KMS-11 (cell line): ENCODE measurements around the gene TSHZ3.

ENCODE experiments used
- H2AFZ ChIP-seq: fragments of 200-600 bp; sonication (generic); 2 replicates; pipeline ENCODE4 v1.6.1; 2016; ENCODE audit warnings: antibody characterized with exemption, mixed run types, low read depth
- H3K27ac ChIP-seq: fragments of 200-600 bp; sonication (generic); 2 replicates; pipeline ENCODE4 v1.6.1; 2016; ENCODE audit warnings: mild to moderate bottlenecking, mixed run types
- H3K27me3 ChIP-seq: fragments of 200-600 bp; sonication (generic); 2 replicates; pipeline ENCODE4 v1.6.1; 2017; ENCODE audit warnings: mild to moderate bottlenecking, low read depth, mixed run types, moderate library complexity; ENCODE audit not compliant: insufficient read depth
- H3K36me3 ChIP-seq: fragments of 200-600 bp; sonication (generic); 2 replicates; pipeline ENCODE4 v1.6.1; 2017; ENCODE audit warnings: mild to moderate bottlenecking, mixed run types; ENCODE audit not compliant: insufficient read depth
- H3K4me1 ChIP-seq: fragments of 200-600 bp; sonication (generic); 2 replicates; pipeline ENCODE4 v1.6.1; 2016; ENCODE audit warnings: mild to moderate bottlenecking, low read depth, mixed run types; ENCODE audit not compliant: poor library complexity, severe bottlenecking
- H3K4me2 ChIP-seq: fragments of 200-600 bp; sonication (generic); 2 replicates; pipeline ENCODE4 v1.7.0; 2016; ENCODE audit warnings: mild to moderate bottlenecking, mixed run types
- H3K4me3 ChIP-seq: fragments of 200-600 bp; sonication (generic); IDR thresholded peaks from 2 replicates; pipeline ENCODE4 v1.6.1; 2017; ENCODE audit warnings: low read depth, low read length, mixed read lengths; ENCODE audit not compliant: insufficient read depth
- H3K79me2 ChIP-seq: fragments of 200-600 bp; sonication (generic); 2 replicates; pipeline ENCODE4 v1.6.1; 2016; ENCODE audit warnings: low read depth, mixed run types; ENCODE audit not compliant: insufficient read depth
- H3K9ac ChIP-seq: fragments of 200-600 bp; sonication (generic); 2 replicates; pipeline ENCODE4 v1.6.1; 2016; ENCODE audit warnings: mild to moderate bottlenecking, mixed run types
- H4K20me1 ChIP-seq: fragments of 200-600 bp; sonication (generic); 2 replicates; pipeline ENCODE4 v1.6.1; 2016; ENCODE audit warnings: mild to moderate bottlenecking, mixed run types; ENCODE audit not compliant: insufficient read depth
- CTCF ChIP-seq: fragments of 200-600 bp; sonication (generic); conservative IDR thresholded peaks from 2 replicates; pipeline ENCODE4 v1.6.1; 2017; ENCODE audit warnings: low read depth, mild to moderate bottlenecking, antibody characterized with exemption, low read length, moderate library complexity, mixed read lengths

TSHZ3 gene

GRCh38 chr19:31272583-31273106 is 76.6 kb downstream of the TSHZ3 start:
- Histone ChIP-seq H3K4me1 (no peaks in the 10 kb centered on the region), H3K36me3 (no peaks in the 10 kb centered on the region), H3K27me3 (no peaks in the 10 kb centered on the region), H2AFZ (no peak overlapping the region), H3K4me2 (no peak overlapping the region), H3K4me3 (no peak overlapping the region), H4K20me1 (no peaks in the 10 kb centered on the region), H3K9ac (no peak overlapping the region), H3K27ac (no peak overlapping the region), H3K79me2 (no peaks in the 10 kb centered on the region)
- TF ChIP-seq CTCF = no peak

GRCh38 chr19:31271306-31271911 is 77.8 kb downstream of the TSHZ3 start:
- H3K36me3 ChIP-seq = no peaks in the 10 kb centered on the region
- no peaks in the 10 kb centered on the region for H3K4me1 ChIP-seq
- H2AFZ ChIP-seq = no peak overlapping the region
- no peak overlapping the region for H3K4me3 ChIP-seq
- no peak overlapping the region for H3K27ac ChIP-seq
- H3K9ac ChIP-seq = no peak overlapping the region
- no peak for TF ChIP-seq CTCF
- no peak overlapping the region for H3K4me2 ChIP-seq
- H4K20me1 ChIP-seq = no peaks in the 10 kb centered on the region
- no peaks in the 10 kb centered on the region for H3K27me3 ChIP-seq
- no peaks in the 10 kb centered on the region for H3K79me2 ChIP-seq

- no peaks in the 10 kb centered on the region for H3K27me3 ChIP-seq
- no peak overlapping the region for H2AFZ ChIP-seq
- H3K27ac ChIP-seq = no peak overlapping the region
- no peak overlapping the region for H3K4me3 ChIP-seq
- no peak overlapping the region for H3K9ac ChIP-seq
- no peaks in the 10 kb centered on the region for H3K79me2 ChIP-seq
- no peaks in the 10 kb centered on the region for H4K20me1 ChIP-seq
- H3K4me2 ChIP-seq = no peak overlapping the region
- no peaks in the 10 kb centered on the region for H3K36me3 ChIP-seq
- TF ChIP-seq CTCF = no peak
- no peaks in the 10 kb centered on the region for H3K4me1 ChIP-seq
Observed at GRCh38 chr19:31270897-31271296, 78.3 kb downstream of the TSHZ3 start.

DNA sequence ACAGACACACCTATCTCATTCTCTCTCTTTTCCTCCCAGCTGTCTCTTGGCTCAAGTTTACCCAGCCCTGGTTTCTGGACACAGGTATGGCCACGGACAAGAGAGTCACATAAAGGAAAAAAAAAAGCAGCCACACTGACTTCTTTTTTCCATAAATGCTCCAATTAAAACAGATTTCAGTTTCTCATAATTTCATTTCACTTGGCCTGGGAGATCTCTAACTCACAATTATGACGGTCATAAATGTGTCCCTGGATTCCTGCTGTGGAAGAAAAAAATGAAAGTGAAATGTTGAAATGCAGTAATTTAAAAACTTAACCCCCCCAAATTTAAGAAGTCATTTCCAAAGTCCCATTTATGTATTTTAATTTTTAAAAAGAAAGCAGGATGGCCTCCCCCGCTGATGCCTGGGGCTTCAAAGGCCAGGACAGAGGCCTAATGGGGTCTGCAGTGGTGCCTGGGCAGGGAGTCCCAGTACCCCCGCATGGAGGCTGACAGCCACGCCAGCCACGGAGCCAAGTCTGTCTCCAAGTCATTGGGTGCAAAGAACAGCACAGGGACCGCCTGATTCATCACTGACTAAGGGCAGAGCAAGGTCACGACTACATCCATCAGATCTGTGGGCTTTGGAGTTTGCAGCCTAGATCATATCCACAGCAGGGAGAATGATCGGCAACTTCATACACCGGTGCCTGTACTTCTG is 79.7 kb downstream of the TSHZ3 start:
- H3K4me2 ChIP-seq = no peak overlapping the region
- no peak overlapping the region for H3K27ac ChIP-seq
- TF ChIP-seq CTCF = no peak
- H3K4me3 ChIP-seq = no peak overlapping the region
- H3K27me3 ChIP-seq = no peaks in the 10 kb centered on the region
- no peaks in the 10 kb centered on the region for H3K36me3 ChIP-seq
- no peaks in the 10 kb centered on the region for H4K20me1 ChIP-seq
- H3K79me2 ChIP-seq = no peaks in the 10 kb centered on the region
- H3K4me1 ChIP-seq = no peaks in the 10 kb centered on the region
- H2AFZ ChIP-seq = no peak overlapping the region
- no peak overlapping the region for H3K9ac ChIP-seq
